ENCODE data around the gene SECISBP2.
"Not testable (repeated sequence)": the region's sequence is repeated elsewhere in the genome, so short reads cannot be mapped to it uniquely, and the experiment has no call there.

SECISBP2 gene

GRCh38 chr9:89291741-89292140 lies 26.6 kb upstream of the SECISBP2 start:
- DNase-seq, result no peak
- Histone ChIP-seq H2BK15ac (ENCODE audit: low read depth, poor library complexity, severe bottlenecking) (no peak overlapping the region), H3K27me3 (ENCODE audit: control insufficient read depth in 1 of 2, insufficient read depth in 1 of 2, low read length in 2 of 2) (no peaks in the 10 kb centered on the region), H3K4me1 (ENCODE audit: control insufficient read depth, insufficient read depth, low read depth, low read length) (no peaks in the 10 kb centered on the region), H3K18ac (ENCODE audit: low read depth in 1 of 2, low read length in 2 of 2) (no peak overlapping the region), H3K36me3 (ENCODE audit: control insufficient read depth in 1 of 2, insufficient read depth in 2 of 2, low read depth in 1 of 2, low read length in 2 of 2) (no peaks in the 10 kb centered on the region), H3K4me2 (ENCODE audit: low read length, poor library complexity, severe bottlenecking) (no peak overlapping the region), H4K91ac (ENCODE audit: low read length) (no peak overlapping the region), H3K79me1 (replicated peaks; ENCODE audit: low read length, poor library complexity, severe bottlenecking) (no peaks in the 10 kb centered on the region), H3K9me3 (ENCODE audit: control insufficient read depth, low read length) (peaks cover 2% of the 10 kb centered on the region), H2BK120ac (ENCODE audit: low read depth, low read length) (no peak overlapping the region), H2AK5ac (ENCODE audit: low read length, severe bottlenecking) (no peak overlapping the region), H2BK12ac (ENCODE audit: low read length in 2 of 2) (no peak overlapping the region), H3K14ac (ENCODE audit: low read length in 2 of 2) (no peak overlapping the region), H3K4me3 (ENCODE audit: insufficient read depth in 1 of 2, low read depth in 1 of 2, low read length in 2 of 2) (no peak overlapping the region), H4K8ac (ENCODE audit: low read length) (no peak overlapping the region), H2BK5ac (ENCODE audit: low read depth, low read length, poor library complexity, severe bottlenecking) (no peak overlapping the region), H3K27ac (ENCODE audit: low read length, poor library complexity, severe bottlenecking) (no peak overlapping the region), H3K4ac (ENCODE audit: low read depth in 1 of 2, low read length in 2 of 2) (no peak overlapping the region), H3K23ac (ENCODE audit: low read length in 2 of 2) (no peak overlapping the region), H3K9ac (ENCODE audit: low read length) (no peak overlapping the region), H2AFZ (ENCODE audit: low read depth, low read length) (no peak overlapping the region)
- 100% methylated on average over 2 of the region's 2 CpGs for WGBS

- Histone ChIP-seq H2BK120ac (ENCODE audit: low read depth, low read length) (no peak overlapping the region), H3K79me1 (replicated peaks; ENCODE audit: low read length, poor library complexity, severe bottlenecking) (no peaks in the 10 kb centered on the region), H3K18ac (ENCODE audit: low read depth in 1 of 2, low read length in 2 of 2) (no peak overlapping the region), H2BK12ac (ENCODE audit: low read length in 2 of 2) (no peak overlapping the region), H3K27me3 (ENCODE audit: control insufficient read depth in 1 of 2, insufficient read depth in 1 of 2, low read length in 2 of 2) (no peaks in the 10 kb centered on the region), H4K8ac (ENCODE audit: low read length) (no peak overlapping the region), H2BK15ac (ENCODE audit: low read depth, poor library complexity, severe bottlenecking) (no peak overlapping the region), H2AK5ac (ENCODE audit: low read length, severe bottlenecking) (no peak overlapping the region), H2BK5ac (ENCODE audit: low read depth, low read length, poor library complexity, severe bottlenecking) (no peak overlapping the region), H3K9me3 (ENCODE audit: control insufficient read depth, low read length) (peaks cover 2% of the 10 kb centered on the region), H3K4me1 (ENCODE audit: control insufficient read depth, insufficient read depth, low read depth, low read length) (no peaks in the 10 kb centered on the region), H3K27ac (ENCODE audit: low read length, poor library complexity, severe bottlenecking) (no peak overlapping the region), H3K14ac (ENCODE audit: low read length in 2 of 2) (no peak overlapping the region), H3K9ac (ENCODE audit: low read length) (no peak overlapping the region), H3K36me3 (ENCODE audit: control insufficient read depth in 1 of 2, insufficient read depth in 2 of 2, low read depth in 1 of 2, low read length in 2 of 2) (no peaks in the 10 kb centered on the region), H3K4me2 (ENCODE audit: low read length, poor library complexity, severe bottlenecking) (no peak overlapping the region), H3K4ac (ENCODE audit: low read depth in 1 of 2, low read length in 2 of 2) (no peak overlapping the region), H3K23ac (ENCODE audit: low read length in 2 of 2) (no peak overlapping the region), H3K4me3 (ENCODE audit: insufficient read depth in 1 of 2, low read depth in 1 of 2, low read length in 2 of 2) (no peak overlapping the region), H4K91ac (ENCODE audit: low read length) (no peak overlapping the region), H2AFZ (ENCODE audit: low read depth, low read length) (no peak overlapping the region)
- no CpG with 5 or more reads among the region's 1 CpG for WGBS
- DNase-seq, result no peak
Measured at GRCh38 chr9:89293014-89293413, 25.3 kb upstream of the SECISBP2 start.

- Histone ChIP-seq H3K4me1 (ENCODE audit: control insufficient read depth, insufficient read depth, low read depth, low read length) (no peaks in the 10 kb centered on the region), H3K79me1 (replicated peaks; ENCODE audit: low read length, poor library complexity, severe bottlenecking) (no peaks in the 10 kb centered on the region), H3K4me3 (ENCODE audit: insufficient read depth in 1 of 2, low read depth in 1 of 2, low read length in 2 of 2) (no peak overlapping the region), H4K91ac (ENCODE audit: low read length) (no peak overlapping the region), H3K27ac (ENCODE audit: low read length, poor library complexity, severe bottlenecking) (no peak overlapping the region), H3K9ac (ENCODE audit: low read length) (no peak overlapping the region), H3K4ac (ENCODE audit: low read depth in 1 of 2, low read length in 2 of 2) (no peak overlapping the region), H3K36me3 (ENCODE audit: control insufficient read depth in 1 of 2, insufficient read depth in 2 of 2, low read depth in 1 of 2, low read length in 2 of 2) (no peaks in the 10 kb centered on the region), H2AK5ac (ENCODE audit: low read length, severe bottlenecking) (no peak overlapping the region), H2BK5ac (ENCODE audit: low read depth, low read length, poor library complexity, severe bottlenecking) (no peak overlapping the region), H3K4me2 (ENCODE audit: low read length, poor library complexity, severe bottlenecking) (no peak overlapping the region), H3K18ac (ENCODE audit: low read depth in 1 of 2, low read length in 2 of 2) (no peak overlapping the region), H3K14ac (ENCODE audit: low read length in 2 of 2) (no peak overlapping the region), H2BK120ac (ENCODE audit: low read depth, low read length) (no peak overlapping the region), H3K23ac (ENCODE audit: low read length in 2 of 2) (no peak overlapping the region), H2AFZ (ENCODE audit: low read depth, low read length) (no peak overlapping the region), H3K27me3 (ENCODE audit: control insufficient read depth in 1 of 2, insufficient read depth in 1 of 2, low read length in 2 of 2) (no peaks in the 10 kb centered on the region), H3K9me3 (ENCODE audit: control insufficient read depth, low read length) (peaks cover 2% of the 10 kb centered on the region), H4K8ac (ENCODE audit: low read length) (no peak overlapping the region), H2BK12ac (ENCODE audit: low read length in 2 of 2) (no peak overlapping the region), H2BK15ac (ENCODE audit: low read depth, poor library complexity, severe bottlenecking) (no peak overlapping the region)
- WGBS, result 80% methylated on average over 5 of the region's 5 CpGs
- no peak for DNase-seq
Measured at GRCh38 chr9:89295400-89295799, 22.9 kb upstream of the SECISBP2 start.

- not testable (repeated sequence) for H3K23ac ChIP-seq (ENCODE audit: low read length in 2 of 2); DNase-seq; H3K4me2 ChIP-seq (ENCODE audit: low read length, poor library complexity, severe bottlenecking); H3K9ac ChIP-seq (ENCODE audit: low read length); H2BK120ac ChIP-seq (ENCODE audit: low read depth, low read length); H3K36me3 ChIP-seq (ENCODE audit: control insufficient read depth in 1 of 2, insufficient read depth in 2 of 2, low read depth in 1 of 2, low read length in 2 of 2); H3K14ac ChIP-seq (ENCODE audit: low read length in 2 of 2); H3K9me3 ChIP-seq (ENCODE audit: control insufficient read depth, low read length); H3K18ac ChIP-seq (ENCODE audit: low read depth in 1 of 2, low read length in 2 of 2); H2BK12ac ChIP-seq (ENCODE audit: low read length in 2 of 2); H3K4me3 ChIP-seq (ENCODE audit: insufficient read depth in 1 of 2, low read depth in 1 of 2, low read length in 2 of 2); H3K27me3 ChIP-seq (ENCODE audit: control insufficient read depth in 1 of 2, insufficient read depth in 1 of 2, low read length in 2 of 2); H3K27ac ChIP-seq (ENCODE audit: low read length, poor library complexity, severe bottlenecking); H2BK15ac ChIP-seq (ENCODE audit: low read depth, poor library complexity, severe bottlenecking); H4K8ac ChIP-seq (ENCODE audit: low read length); H2AK5ac ChIP-seq (ENCODE audit: low read length, severe bottlenecking); H3K4ac ChIP-seq (ENCODE audit: low read depth in 1 of 2, low read length in 2 of 2); H4K91ac ChIP-seq (ENCODE audit: low read length); H2BK5ac ChIP-seq (ENCODE audit: low read depth, low read length, poor library complexity, severe bottlenecking); H2AFZ ChIP-seq (ENCODE audit: low read depth, low read length); H3K4me1 ChIP-seq (ENCODE audit: control insufficient read depth, insufficient read depth, low read depth, low read length); H3K79me1 ChIP-seq (replicated peaks; ENCODE audit: low read length, poor library complexity, severe bottlenecking)
- 67% methylated on average over 1 of the region's 2 CpGs for WGBS
Measured at GRCh38 chr9:89301996-89302395, 16.3 kb upstream of the SECISBP2 start.
